Colonic mucosa (tissue), 4 donors: ENCODE results near the gene DMD. TPM values are rescaled to one million over a fixed set of nuclear protein-coding genes. Genes with fewer than 3 reads are reported as not detected.

Experiments
- DNase-seq: peaks from one replicate; pipeline ENCODE4 v3.0.0-alpha.2; 2020
- H3K27ac ChIP-seq: fragments of 200-600 bp; one replicate; pipeline ENCODE4 v1.8.0; 2021
- H3K27me3 ChIP-seq: fragments of 200-600 bp; one replicate; pipeline ENCODE4 v1.8.0; 2021
- H3K36me3 ChIP-seq: fragments of 200-600 bp; one replicate; pipeline ENCODE4 v1.8.0; 2021
- H3K4me1 ChIP-seq: fragments of 200-600 bp; one replicate; pipeline ENCODE4 v1.8.0; 2021; ENCODE audit warnings: mild to moderate bottlenecking
- H3K4me3 ChIP-seq: fragments of 200-600 bp; one replicate; pipeline ENCODE4 v1.8.0; 2021
- H3K9ac ChIP-seq, 2 donors: one replicate each; pipeline ENCODE4 v1.7.0; 2013; ENCODE audit warnings: control low read depth in 2 of 2, low read depth in 2 of 2, low read length in 2 of 2
- H3K9me3 ChIP-seq: fragments of 200-600 bp; one replicate; pipeline ENCODE4 v1.8.0; 2021
- CTCF ChIP-seq: fragments of 200-600 bp; IDR thresholded peaks from one replicate; pipeline ENCODE4 v1.8.0; 2022; ENCODE audit warnings: antibody characterized with exemption, mild to moderate bottlenecking
- intact Hi-C: fragments of 100-400 bp; cut with DNase I; formaldehyde crosslinking; loops from one replicate; pipeline ENCODE4 v1.14.1; 2022
- total RNA-seq, 2 donors: library from RNA; stranded (reverse); fragmentation: NEBNext Ultra II Directional in 1 of 2; extraction: Animal tissue kit (Norgen Biotek cat#: 25700) in 1 of 2; gene quantifications; one replicate each; pipeline ENCODE4 v1.2.1, GENCODE V29; 2021
- donor health status: healthy.
- donor health status: DM: no; HTN: no; CAD: no.
- donor health status: DM: no; HTN: no; CAD: no.

DMD gene
- total RNA-seq, 2 donors from 2014 or later: 7.3 to 24.5 TPM

DNA sequence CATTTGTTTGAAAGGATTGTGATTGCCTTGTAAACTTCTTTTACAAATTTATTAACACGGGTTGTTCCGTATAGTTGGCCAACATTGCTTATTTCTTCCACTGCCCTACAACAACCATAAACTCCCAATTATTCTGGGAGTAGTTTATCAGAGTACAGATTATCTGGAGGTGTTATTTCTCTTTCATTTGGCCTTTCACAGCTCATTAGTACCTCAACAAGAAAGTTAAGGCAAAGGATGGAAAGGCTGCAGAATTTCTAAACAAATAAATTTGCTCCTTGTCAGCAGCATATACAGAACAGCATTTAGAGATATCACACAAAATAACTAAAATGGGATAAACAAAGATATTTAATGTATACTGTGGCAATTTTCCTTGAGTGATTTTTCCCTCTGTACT lies 548.8 kb downstream of the DMD start:
- no peaks in the 10 kb centered on the region for H3K9me3 ChIP-seq
- H3K9ac ChIP-seq: no peak overlapping the region
- no peak for DNase-seq
- H3K4me1 ChIP-seq: no peaks in the 10 kb centered on the region
- no peak overlapping the region for H3K4me3 ChIP-seq
- intact Hi-C loops: no loop called here
- no peak for TF ChIP-seq CTCF
- no peaks in the 10 kb centered on the region for H3K27me3 ChIP-seq
- H3K36me3 ChIP-seq: no peaks in the 10 kb centered on the region
- no peak overlapping the region for H3K27ac ChIP-seq

GRCh38 chrX:32644476-32645245 lies 566.7 kb downstream of the DMD start:
- H3K4me3 ChIP-seq: no peak overlapping the region
- TF ChIP-seq CTCF: no peak
- H3K36me3 ChIP-seq: no peaks in the 10 kb centered on the region
- H3K9me3 ChIP-seq: no peaks in the 10 kb centered on the region
- no peak for DNase-seq
- intact Hi-C loops: no loop called here
- H3K27ac ChIP-seq: no peak overlapping the region
- H3K4me1 ChIP-seq: no peaks in the 10 kb centered on the region
- H3K27me3 ChIP-seq: no peaks in the 10 kb centered on the region
- no peak overlapping the region for H3K9ac ChIP-seq

GRCh38 chrX:32642283-32642682 lies 569.1 kb downstream of the DMD start:
- no peaks in the 10 kb centered on the region for H3K4me1 ChIP-seq
- H3K27me3 ChIP-seq: no peaks in the 10 kb centered on the region
- no peak overlapping the region for H3K27ac ChIP-seq
- intact Hi-C loops: no loop called here
- no peak overlapping the region for H3K4me3 ChIP-seq
- no peak for DNase-seq
- no peak for TF ChIP-seq CTCF
- H3K36me3 ChIP-seq: no peaks in the 10 kb centered on the region
- H3K9me3 ChIP-seq: no peaks in the 10 kb centered on the region
- H3K9ac ChIP-seq: no peak overlapping the region

GRCh38 chrX:32618154-32618553 lies 593.2 kb downstream of the DMD start:
- Histone ChIP-seq H3K9me3 (no peaks in the 10 kb centered on the region), H3K9ac (no peak overlapping the region), H3K4me3 (no peak overlapping the region), H3K27me3 (no peaks in the 10 kb centered on the region), H3K36me3 (no peaks in the 10 kb centered on the region), H3K27ac (no peak overlapping the region), H3K4me1 (no peaks in the 10 kb centered on the region)
- TF ChIP-seq CTCF: no peak
- no peak for DNase-seq
- intact Hi-C loops: no loop called here

DNA sequence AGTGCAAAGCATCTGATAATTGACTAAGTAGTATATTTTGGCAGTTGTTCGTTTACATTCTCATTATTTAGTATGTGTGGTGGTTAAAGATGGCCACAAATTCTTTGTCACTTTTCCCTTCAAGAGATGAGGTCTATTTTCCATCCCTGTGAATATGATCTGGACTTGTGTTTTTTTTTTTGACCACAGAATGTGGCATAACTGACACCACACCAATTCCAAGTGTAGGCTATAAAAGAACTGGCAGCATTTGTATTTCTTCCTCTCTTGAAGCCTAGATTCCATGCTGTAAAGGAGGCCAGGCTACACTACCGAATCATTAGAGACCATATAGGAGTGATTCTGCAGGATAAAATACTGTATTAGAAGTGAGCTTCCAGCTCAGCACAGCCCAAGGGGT lies 596.6 kb downstream of the DMD start:
- intact Hi-C loops: no loop called here
- H3K27ac ChIP-seq: no peak overlapping the region
- no peaks in the 10 kb centered on the region for H3K4me1 ChIP-seq
- no peak for DNase-seq
- no peak overlapping the region for H3K9ac ChIP-seq
- H3K36me3 ChIP-seq: no peaks in the 10 kb centered on the region
- no peak overlapping the region for H3K4me3 ChIP-seq
- no peaks in the 10 kb centered on the region for H3K9me3 ChIP-seq
- no peak for TF ChIP-seq CTCF
- no peaks in the 10 kb centered on the region for H3K27me3 ChIP-seq
